Astrocyte (in vitro differentiated cells and primary cell): ENCODE measurements around the gene ZBTB46. TPM values are rescaled to one million over a fixed set of nuclear protein-coding genes. Genes with fewer than 3 reads are reported as not detected.

Source experiments
- DNase-seq: peaks from one replicate; pipeline ENCODE4 v3.0.0-alpha.2; 2010; ENCODE audit warnings: low read depth
- FAIRE-seq: peaks from 2 replicates; lab custom pipeline; 2011; peaks lifted over from hg19 to GRCh38; lab: Jason Lieb, UNC
- H2AFZ ChIP-seq: 2 replicates; pipeline ENCODE4 v1.6.0; 2012; ENCODE audit warnings: low read depth, low read length, inconsistent platforms
- H3K27ac ChIP-seq: 2 replicates; pipeline ENCODE4 v1.5.1; 2011; ENCODE audit warnings: low read depth, low read length, inconsistent platforms
- H3K27me3 ChIP-seq: 2 replicates; pipeline ENCODE4 v1.6.0; 2011; ENCODE audit warnings: low read length, inconsistent platforms; ENCODE audit not compliant: insufficient read depth
- H3K36me3 ChIP-seq: 2 replicates; pipeline ENCODE4 v1.5.1; 2011; ENCODE audit warnings: low read length, inconsistent platforms; ENCODE audit not compliant: insufficient read depth
- H3K4me1 ChIP-seq: 2 replicates; pipeline ENCODE4 v1.5.1; 2011; ENCODE audit warnings: low read length, inconsistent platforms; ENCODE audit not compliant: insufficient read depth
- H3K4me2 ChIP-seq: 2 replicates; pipeline ENCODE4 v1.6.0; 2012; ENCODE audit warnings: low read length, inconsistent platforms
- H3K4me3 ChIP-seq: 2 replicates; pipeline ENCODE4 v1.5.1; 2011; ENCODE audit warnings: low read depth, mild to moderate bottlenecking, low read length, inconsistent platforms; ENCODE audit not compliant: insufficient read depth
- H3K79me2 ChIP-seq: 2 replicates; pipeline ENCODE4 v1.6.0; 2012; ENCODE audit warnings: mild to moderate bottlenecking, low read length, inconsistent platforms; ENCODE audit not compliant: insufficient read depth
- H3K9ac ChIP-seq: 2 replicates; pipeline ENCODE4 v1.6.0; 2012; ENCODE audit warnings: mild to moderate bottlenecking, low read length, inconsistent platforms
- H3K9me3 ChIP-seq: 2 replicates; pipeline ENCODE4 v1.5.1; 2012; ENCODE audit warnings: low read depth, mild to moderate bottlenecking, low read length, inconsistent platforms; ENCODE audit not compliant: insufficient read depth
- H4K20me1 ChIP-seq: 2 replicates; pipeline ENCODE4 v1.6.0; 2012; ENCODE audit warnings: low read length, inconsistent platforms; ENCODE audit not compliant: insufficient read depth
- H3K27ac Mint-ChIP-seq: one replicate; pipeline ENCODE4 v1.8.0; 2021; ENCODE audit warnings: mild to moderate bottlenecking, mixed read lengths; ENCODE audit not compliant: unreplicated experiment
- H3K27me3 Mint-ChIP-seq: one replicate; pipeline ENCODE4 v1.8.0; 2021; ENCODE audit warnings: low read depth, mixed read lengths; ENCODE audit not compliant: unreplicated experiment
- H3K36me3 Mint-ChIP-seq: one replicate; pipeline ENCODE4 v1.8.0; 2021; ENCODE audit warnings: low read depth, mixed read lengths; ENCODE audit not compliant: unreplicated experiment
- H3K4me1 Mint-ChIP-seq: one replicate; pipeline ENCODE4 v1.8.0; 2021; ENCODE audit warnings: low read depth, mixed read lengths; ENCODE audit not compliant: unreplicated experiment
- H3K4me3 Mint-ChIP-seq: one replicate; pipeline ENCODE4 v1.8.0; 2021; ENCODE audit warnings: mild to moderate bottlenecking, moderate library complexity, mixed read lengths; ENCODE audit not compliant: unreplicated experiment
- H3K9me3 Mint-ChIP-seq: one replicate; pipeline ENCODE4 v1.8.0; 2021; ENCODE audit warnings: mild to moderate bottlenecking, mixed read lengths; ENCODE audit not compliant: unreplicated experiment
- EZH2 ChIP-seq: IDR thresholded peaks from 2 replicates; pipeline ENCODE4 v1.6.1; 2012; ENCODE audit warnings: mild to moderate bottlenecking, low read length, inconsistent platforms; ENCODE audit not compliant: insufficient read depth
- total RNA-seq: library from RNA; stranded (reverse); gene quantifications from 2 replicates; pipeline ENCODE4 v1.2.1, GENCODE V29; 2021
- TF ChIP-seq, protein P1 (sequence below): IDR thresholded peaks from 2 replicates; pipeline ENCODE4 v1.5.1; 2011; ENCODE audit warnings: low read depth, mild to moderate bottlenecking, inconsistent platforms, low read length, moderate library complexity; ENCODE audit not compliant: insufficient read depth

Gene ZBTB46
- total RNA-seq, 1 donor from 2014 or later, result 13.9 TPM

DNA sequence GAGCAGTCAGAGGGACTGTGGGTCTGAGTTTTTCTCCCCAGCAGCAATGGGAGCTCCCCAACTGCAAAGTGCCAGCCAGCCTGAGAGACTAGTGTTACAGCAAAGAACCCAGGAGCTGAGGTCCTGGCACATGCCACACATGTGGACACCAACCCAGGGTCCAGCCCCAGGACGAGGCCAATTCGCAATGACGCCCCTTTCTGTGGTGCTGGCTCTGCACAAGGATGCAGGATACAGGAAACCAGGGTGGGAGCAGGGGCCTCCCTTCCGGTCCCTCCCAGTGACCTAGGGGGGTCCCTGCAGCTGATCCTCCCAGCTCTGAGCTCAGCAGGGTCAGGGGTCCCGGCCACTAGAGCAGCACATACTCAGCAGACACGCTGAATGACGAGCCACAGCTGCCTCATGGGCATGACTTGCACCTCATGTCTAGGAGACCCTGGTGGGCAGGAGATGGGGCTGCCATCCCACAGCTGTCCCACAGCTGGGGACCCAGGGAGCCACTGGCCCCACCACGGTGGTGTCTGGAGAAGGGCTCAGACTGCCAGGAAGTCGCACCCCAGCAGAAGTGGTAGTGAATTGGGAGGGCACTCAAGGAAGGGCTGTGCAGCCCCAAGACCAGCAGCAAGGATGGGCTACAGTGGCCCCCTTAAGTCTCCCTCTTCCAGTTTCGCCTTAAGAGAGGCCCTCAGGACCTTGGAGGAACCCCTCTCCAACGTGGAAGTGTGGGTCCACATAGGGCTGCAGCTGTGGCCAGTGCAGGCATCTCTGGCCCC, 126.9 kb downstream of the ZBTB46 start:
- no peak for TF ChIP-seq EZH2
- TF ChIP-seq, protein P1, sequence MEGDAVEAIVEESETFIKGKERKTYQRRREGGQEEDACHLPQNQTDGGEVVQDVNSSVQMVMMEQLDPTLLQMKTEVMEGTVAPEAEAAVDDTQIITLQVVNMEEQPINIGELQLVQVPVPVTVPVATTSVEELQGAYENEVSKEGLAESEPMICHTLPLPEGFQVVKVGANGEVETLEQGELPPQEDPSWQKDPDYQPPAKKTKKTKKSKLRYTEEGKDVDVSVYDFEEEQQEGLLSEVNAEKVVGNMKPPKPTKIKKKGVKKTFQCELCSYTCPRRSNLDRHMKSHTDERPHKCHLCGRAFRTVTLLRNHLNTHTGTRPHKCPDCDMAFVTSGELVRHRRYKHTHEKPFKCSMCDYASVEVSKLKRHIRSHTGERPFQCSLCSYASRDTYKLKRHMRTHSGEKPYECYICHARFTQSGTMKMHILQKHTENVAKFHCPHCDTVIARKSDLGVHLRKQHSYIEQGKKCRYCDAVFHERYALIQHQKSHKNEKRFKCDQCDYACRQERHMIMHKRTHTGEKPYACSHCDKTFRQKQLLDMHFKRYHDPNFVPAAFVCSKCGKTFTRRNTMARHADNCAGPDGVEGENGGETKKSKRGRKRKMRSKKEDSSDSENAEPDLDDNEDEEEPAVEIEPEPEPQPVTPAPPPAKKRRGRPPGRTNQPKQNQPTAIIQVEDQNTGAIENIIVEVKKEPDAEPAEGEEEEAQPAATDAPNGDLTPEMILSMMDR, result no peak
- Histone ChIP-seq H3K9ac (no peak overlapping the region), H3K4me3 (no peak overlapping the region), H4K20me1 (peaks cover 25% of the 10 kb centered on the region), H3K27ac (no peak overlapping the region), H3K4me1 (peaks cover 26% of the 10 kb centered on the region), H3K36me3 (peaks cover 10% of the 10 kb centered on the region), H3K9me3 (no peaks in the 10 kb centered on the region), H3K79me2 (peaks cover 60% of the 10 kb centered on the region), H3K4me2 (no peak overlapping the region), H2AFZ (no peak overlapping the region), H3K27me3 (no peaks in the 10 kb centered on the region)
- H3K4me3 Mint-ChIP-seq, result no peak overlapping the region
- H3K27me3 Mint-ChIP-seq, result no peaks in the 10 kb centered on the region
- FAIRE-seq (no peak), DNase-seq (no peak)
- peaks cover 9% of the 10 kb centered on the region for H3K36me3 Mint-ChIP-seq
- H3K4me1 Mint-ChIP-seq, result peaks cover 12% of the 10 kb centered on the region
- H3K9me3 Mint-ChIP-seq, result no peaks in the 10 kb centered on the region
- no peak overlapping the region for H3K27ac Mint-ChIP-seq

DNA sequence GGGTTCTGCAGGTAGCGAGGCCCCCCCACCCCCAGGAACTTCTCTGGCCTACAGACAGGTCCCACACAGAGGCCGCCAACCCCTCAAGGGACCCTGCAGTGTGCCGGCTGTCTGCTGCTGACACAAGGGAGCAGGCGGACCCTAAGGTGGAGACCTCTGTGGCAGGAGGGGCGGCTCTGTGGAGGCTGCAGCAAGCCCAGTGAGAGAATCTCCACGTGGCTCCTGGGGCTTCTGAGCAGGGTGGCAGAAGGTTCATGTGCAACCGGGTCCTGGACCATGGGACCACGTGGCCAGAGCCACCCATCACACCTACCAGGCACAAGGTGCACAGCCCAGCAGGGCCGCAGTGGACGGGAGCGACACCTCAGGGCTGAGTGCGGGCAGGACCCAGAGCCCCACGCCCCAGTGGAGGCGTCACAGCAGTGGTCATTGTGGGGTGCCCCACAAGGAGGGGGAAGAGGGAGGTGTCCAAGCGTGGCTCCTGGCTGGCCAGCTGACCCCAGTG, 127.5 kb downstream of the ZBTB46 start:
- Histone ChIP-seq H4K20me1 (peaks cover 19% of the 10 kb centered on the region), H3K36me3 (peaks cover 9% of the 10 kb centered on the region), H2AFZ (no peak overlapping the region), H3K79me2 (peaks cover 54% of the 10 kb centered on the region), H3K4me1 (peaks cover 26% of the 10 kb centered on the region), H3K4me3 (no peak overlapping the region), H3K9me3 (no peaks in the 10 kb centered on the region), H3K27ac (no peak overlapping the region), H3K27me3 (no peaks in the 10 kb centered on the region), H3K4me2 (no peak overlapping the region), H3K9ac (no peak overlapping the region)
- Mint-ChIP-seq H3K27ac (no peak overlapping the region), H3K4me1 (peaks cover 9% of the 10 kb centered on the region), H3K9me3 (no peaks in the 10 kb centered on the region), H3K36me3 (peaks cover 8% of the 10 kb centered on the region), H3K4me3 (no peak overlapping the region), H3K27me3 (no peaks in the 10 kb centered on the region)
- FAIRE-seq (no peak), DNase-seq (no peak)
- TF ChIP-seq EZH2, result no peak
- TF ChIP-seq, protein P1, result no peak
